Endodermal cell (in vitro differentiated cells): Measurements from ENCODE around the gene UBE2E3. TPM values are rescaled to one million over a fixed set of nuclear protein-coding genes. Genes with fewer than 3 reads are reported as not detected.

Experiments used
- DNase-seq: peaks from one replicate; pipeline ENCODE4 v3.0.0-alpha.2; 2017
- H3K27ac ChIP-seq: 2 replicates; pipeline ENCODE4 v1.5.1; 2013; ENCODE audit warnings: mild to moderate bottlenecking, low read depth, low read length, moderate library complexity
- H3K27me3 ChIP-seq: 2 replicates; pipeline ENCODE4 v1.6.1; 2013; ENCODE audit warnings: mild to moderate bottlenecking, low read length, moderate library complexity; ENCODE audit not compliant: insufficient read depth, control insufficient read depth, poor library complexity, severe bottlenecking
- H3K36me3 ChIP-seq: 2 replicates; pipeline ENCODE4 v1.7.0; 2013; ENCODE audit warnings: mild to moderate bottlenecking, low read length, moderate library complexity; ENCODE audit not compliant: control insufficient read depth, insufficient read depth
- H3K4me1 ChIP-seq: one replicate; pipeline ENCODE4 v1.7.0; 2013; ENCODE audit warnings: low read length; ENCODE audit not compliant: control insufficient read depth, insufficient read depth
- H3K4me3 ChIP-seq: 2 replicates; pipeline ENCODE4 v1.5.1; 2013; ENCODE audit warnings: mild to moderate bottlenecking, low read length, moderate library complexity
- H3K9ac ChIP-seq: 2 replicates; pipeline ENCODE4 v1.6.1; 2013; ENCODE audit warnings: mild to moderate bottlenecking, low read length, moderate library complexity; ENCODE audit not compliant: poor library complexity, severe bottlenecking; ENCODE audit errors: extremely low read depth
- H3K9me3 ChIP-seq: 2 replicates; pipeline ENCODE4 v1.6.1; 2013; ENCODE audit warnings: mild to moderate bottlenecking, low read length, moderate library complexity; ENCODE audit not compliant: control insufficient read depth
- H3K27ac Mint-ChIP-seq: 2 replicates; pipeline ENCODE4 v1.8.0; 2020; ENCODE audit warnings: mixed read lengths
- H3K27me3 Mint-ChIP-seq: 2 replicates; pipeline ENCODE4 v1.8.0; 2021; ENCODE audit warnings: mild to moderate bottlenecking, mixed read lengths; ENCODE audit not compliant: insufficient read depth
- H3K36me3 Mint-ChIP-seq: 2 replicates; pipeline ENCODE4 v1.8.0; 2020; ENCODE audit warnings: low read depth, mixed read lengths
- H3K4me1 Mint-ChIP-seq: 2 replicates; pipeline ENCODE4 v1.8.0; 2020; ENCODE audit warnings: mixed read lengths
- H3K4me3 Mint-ChIP-seq: 2 replicates; pipeline ENCODE4 v1.8.0; 2020; ENCODE audit warnings: mild to moderate bottlenecking, moderate library complexity, mixed read lengths
- H3K9me3 Mint-ChIP-seq: 2 replicates; pipeline ENCODE4 v1.8.0; 2020; ENCODE audit warnings: mild to moderate bottlenecking, mixed read lengths
- CTCF ChIP-seq: fragments of 200-600 bp; sonication (generic); conservative IDR thresholded peaks from 2 replicates; pipeline ENCODE4 v1.5.0; 2021; ENCODE audit warnings: antibody characterized with exemption, mild to moderate bottlenecking
- WGBS, 2 experiments: methylation state at CpG; one replicate each; pipeline versions ENCODE4 v1.1.5 to v1.1.7; 2013; ENCODE audit warnings: missing lambda C conversion rate in 2 of 2, mixed read lengths in 1 of 2; ENCODE audit not compliant: insufficient coverage in 1 of 2, insufficient read length in 1 of 2; 5-methylcytosine and 5-hydroxymethylcytosine counted together
- total RNA-seq, 2 donors: library from RNA; stranded (reverse); fragmentation: NEBNext Ultra II Directional in 1 of 2; extraction: Animal tissue kit (Norgen Biotek cat#: 25700) in 1 of 2; gene quantifications; 2 replicates in 1 of 2; 3 replicates in 1 of 2; pipeline ENCODE4 v1.2.1, GENCODE V29; 2021

UBE2E3 gene
- total RNA-seq, 2 donors from 2014 or later, result 84.2 to 85.0 TPM

DNA sequence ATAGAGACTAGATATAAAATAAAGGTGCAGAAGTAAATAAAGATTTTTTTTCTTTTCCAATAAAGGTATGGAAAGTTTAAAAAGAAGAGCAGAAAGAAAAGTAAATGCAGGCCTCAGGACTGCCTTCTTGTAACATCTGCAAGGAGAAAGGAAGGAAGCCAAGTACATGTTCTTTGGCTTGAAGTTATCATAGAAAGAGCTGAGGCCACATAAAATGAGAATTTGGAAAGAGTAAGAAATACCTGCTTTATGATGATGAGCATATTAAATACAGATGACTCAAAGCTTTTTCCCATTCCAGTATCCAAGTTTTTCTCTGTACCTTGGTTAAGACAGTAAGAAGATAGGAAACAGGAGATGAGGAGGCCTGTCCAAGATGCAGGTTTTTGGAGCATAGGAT lies 25.3 kb upstream of the UBE2E3 start:
- no peak overlapping the region for H3K27ac Mint-ChIP-seq
- Histone ChIP-seq H3K36me3 (no peaks in the 10 kb centered on the region), H3K27ac (no peak overlapping the region), H3K4me1 (no peaks in the 10 kb centered on the region), H3K27me3 (no peaks in the 10 kb centered on the region), H3K4me3 (no peak overlapping the region), H3K9ac (no peak overlapping the region), H3K9me3 (no peaks in the 10 kb centered on the region)
- no peak for TF ChIP-seq CTCF
- no peaks in the 10 kb centered on the region for H3K36me3 Mint-ChIP-seq
- no peaks in the 10 kb centered on the region for H3K4me1 Mint-ChIP-seq
- no peaks in the 10 kb centered on the region for H3K27me3 Mint-ChIP-seq
- H3K9me3 Mint-ChIP-seq, result no peaks in the 10 kb centered on the region
- no peak overlapping the region for H3K4me3 Mint-ChIP-seq
- no peak for DNase-seq

DNA sequence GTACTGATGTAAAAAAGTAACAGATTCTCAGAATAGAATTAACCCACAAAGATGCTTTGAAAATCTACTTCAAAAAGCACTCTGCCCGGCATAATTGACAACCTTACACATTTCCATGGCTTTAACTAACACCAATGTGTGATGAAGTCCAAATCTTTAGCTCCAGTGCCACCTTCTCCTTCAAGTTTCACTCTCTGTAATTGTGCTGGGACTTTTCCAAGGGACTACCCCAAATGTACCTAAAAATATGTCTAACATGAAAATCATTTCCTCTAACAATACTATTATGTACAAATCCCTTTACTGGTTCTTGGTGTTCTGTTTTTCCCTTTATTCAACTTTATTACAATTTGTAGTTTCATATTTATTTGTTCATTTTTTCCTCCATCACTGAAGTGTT lies 20.6 kb upstream of the UBE2E3 start:
- WGBS, 2 experiments, result 94 to 100% methylated on average over 1 of the region's 1 CpG
- Histone ChIP-seq H3K27me3 (no peaks in the 10 kb centered on the region), H3K36me3 (no peaks in the 10 kb centered on the region), H3K27ac (no peak overlapping the region), H3K4me1 (no peaks in the 10 kb centered on the region), H3K4me3 (no peak overlapping the region), H3K9me3 (no peaks in the 10 kb centered on the region), H3K9ac (no peak overlapping the region)
- DNase-seq, result no peak
- no peak for TF ChIP-seq CTCF
- Mint-ChIP-seq H3K36me3 (no peaks in the 10 kb centered on the region), H3K27me3 (no peaks in the 10 kb centered on the region), H3K4me3 (no peak overlapping the region), H3K27ac (no peak overlapping the region), H3K4me1 (no peaks in the 10 kb centered on the region), H3K9me3 (no peaks in the 10 kb centered on the region)

DNA sequence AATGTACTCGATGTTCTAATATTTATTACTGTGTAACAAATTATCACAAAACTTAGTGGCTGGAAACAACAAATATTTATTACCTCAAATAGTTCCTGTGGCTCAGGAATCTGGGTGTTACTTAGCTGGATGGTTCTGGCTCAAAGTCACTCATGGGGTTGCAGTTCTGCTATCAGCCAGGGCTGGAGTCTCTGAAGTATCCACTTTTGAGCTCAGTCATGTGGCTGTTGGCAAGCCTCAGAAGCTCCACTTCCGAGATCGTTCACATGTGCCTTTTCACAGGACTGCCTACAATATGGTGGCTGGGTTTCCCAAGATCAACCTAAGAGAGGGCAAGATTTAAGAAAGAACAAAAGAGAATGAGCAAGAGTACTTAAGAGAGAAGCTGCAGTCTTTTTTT lies 19.4 kb upstream of the UBE2E3 start:
- Mint-ChIP-seq H3K4me1 (no peaks in the 10 kb centered on the region), H3K27me3 (no peaks in the 10 kb centered on the region), H3K27ac (no peak overlapping the region), H3K9me3 (no peaks in the 10 kb centered on the region), H3K36me3 (no peaks in the 10 kb centered on the region), H3K4me3 (no peak overlapping the region)
- DNase-seq, result no peak
- H3K4me1 ChIP-seq, result no peaks in the 10 kb centered on the region
- H3K4me3 ChIP-seq, result no peak overlapping the region
- H3K9ac ChIP-seq, result no peak overlapping the region
- H3K27ac ChIP-seq, result no peak overlapping the region
- no peaks in the 10 kb centered on the region for H3K9me3 ChIP-seq
- no peak for TF ChIP-seq CTCF
- no peaks in the 10 kb centered on the region for H3K27me3 ChIP-seq
- 90 to 100% methylated on average over 2 to 3 of the region's 3 CpGs for WGBS, 2 experiments
- H3K36me3 ChIP-seq, result no peaks in the 10 kb centered on the region
